ENCODE data around the gene ACTR3C. TPM values are rescaled to one million over a fixed set of nuclear protein-coding genes. Genes with fewer than 3 reads are reported as not detected.

The ACTR3C gene
- polyA plus RNA-seq, 1 donor, result 6.1 TPM

DNA sequence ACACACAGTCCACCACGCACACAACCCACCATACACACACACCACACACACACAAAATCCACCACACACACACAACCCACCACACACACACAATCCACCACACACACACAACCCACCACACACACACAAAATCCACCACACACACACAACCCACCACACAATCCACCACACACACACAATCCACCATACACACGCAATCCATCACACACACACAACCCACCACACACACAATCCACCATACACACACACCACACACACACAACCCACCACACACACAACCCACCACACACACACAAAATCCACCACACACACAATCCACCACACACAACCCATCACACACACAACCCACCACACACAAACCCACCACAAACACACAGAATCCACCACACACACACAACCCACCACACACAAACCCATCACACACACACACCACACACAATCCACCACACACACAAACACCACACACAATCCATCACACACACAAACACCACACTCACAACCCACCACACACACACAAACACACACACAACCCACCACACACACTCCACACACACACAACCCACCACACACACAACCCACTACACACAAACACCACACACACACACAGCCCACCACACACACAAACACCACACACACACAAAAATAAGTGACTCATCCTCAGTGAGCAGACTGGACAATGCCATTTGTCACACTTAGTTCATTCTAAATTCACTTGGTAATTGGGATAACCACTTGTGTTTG, 36.4 kb upstream of the ACTR3C start:
- Histone ChIP-seq H3K9me3 (ENCODE audit: control insufficient read depth, low read depth, low read length) (no peaks in the 10 kb centered on the region), H3K4me3 (ENCODE audit: low read length) (no peak overlapping the region), H3K36me3 (ENCODE audit: control insufficient read depth, insufficient read depth, low read length) (no peaks in the 10 kb centered on the region), H3K4me1 (ENCODE audit: control insufficient read depth, insufficient read depth, low read length) (no peaks in the 10 kb centered on the region), H3K27me3 (ENCODE audit: control insufficient read depth, insufficient read depth, low read length) (no peaks in the 10 kb centered on the region), H3K27ac (ENCODE audit: low read length) (no peak overlapping the region)
- no CpG with 5 or more reads among the region's 2 CpGs for WGBS (ENCODE audit: insufficient coverage, low lambda C conversion rate)
- DNase-seq, result no peak

DNA sequence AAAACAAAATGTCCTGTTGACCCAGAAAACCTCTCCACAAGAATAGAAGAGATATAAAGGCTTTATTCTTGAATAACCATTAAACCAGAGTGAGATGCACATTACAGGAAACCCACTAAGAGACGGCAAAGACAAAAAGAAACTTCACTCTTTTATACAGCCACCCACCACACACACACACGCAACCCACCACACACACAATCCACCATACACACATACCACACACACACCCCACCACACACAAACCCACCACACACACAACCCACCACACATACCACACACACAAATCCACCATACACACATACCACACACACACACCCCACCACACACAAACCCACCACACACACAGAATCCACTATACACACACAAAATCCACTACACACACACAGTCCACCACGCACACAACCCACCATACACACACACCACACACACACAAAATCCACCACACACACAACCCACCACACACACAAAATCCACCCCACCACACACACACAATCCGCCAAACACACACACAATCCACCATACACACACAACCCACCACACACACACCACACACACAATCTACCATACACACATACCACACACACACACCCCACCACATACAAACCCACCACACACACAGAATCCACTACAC, 35.8 kb upstream of the ACTR3C start:
- Histone ChIP-seq H3K27me3 (ENCODE audit: control insufficient read depth, insufficient read depth, low read length) (no peaks in the 10 kb centered on the region), H3K4me1 (ENCODE audit: control insufficient read depth, insufficient read depth, low read length) (no peaks in the 10 kb centered on the region), H3K36me3 (ENCODE audit: control insufficient read depth, insufficient read depth, low read length) (no peaks in the 10 kb centered on the region), H3K9me3 (ENCODE audit: control insufficient read depth, low read depth, low read length) (no peaks in the 10 kb centered on the region), H3K27ac (ENCODE audit: low read length) (no peak overlapping the region), H3K4me3 (ENCODE audit: low read length) (no peak overlapping the region)
- no CpG with 5 or more reads among the region's 4 CpGs for WGBS (ENCODE audit: insufficient coverage, low lambda C conversion rate)
- no peak for DNase-seq

DNA sequence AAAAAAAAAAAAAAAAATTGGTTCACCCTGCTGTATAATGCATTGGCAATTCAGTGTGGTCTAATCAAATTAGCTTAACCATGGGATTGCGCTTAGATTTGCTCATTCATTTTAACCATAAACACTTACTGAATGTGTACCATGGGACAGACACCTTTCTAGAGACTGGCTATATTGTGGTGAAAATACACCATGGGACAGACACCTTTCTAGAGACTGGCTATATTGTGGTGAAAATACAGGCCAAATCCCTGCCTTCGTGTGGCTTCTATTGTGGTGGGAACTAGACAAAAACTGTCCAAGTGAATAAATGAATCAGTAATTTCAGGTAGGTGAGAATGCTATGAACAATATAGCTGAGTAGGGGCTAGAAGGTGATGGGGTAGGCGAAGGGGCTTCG, 35.1 kb upstream of the ACTR3C start:
- Histone ChIP-seq H3K4me3 (ENCODE audit: low read length) (no peak overlapping the region), H3K4me1 (ENCODE audit: control insufficient read depth, insufficient read depth, low read length) (no peaks in the 10 kb centered on the region), H3K9me3 (ENCODE audit: control insufficient read depth, low read depth, low read length) (no peaks in the 10 kb centered on the region), H3K27me3 (ENCODE audit: control insufficient read depth, insufficient read depth, low read length) (no peaks in the 10 kb centered on the region), H3K27ac (ENCODE audit: low read length) (no peak overlapping the region), H3K36me3 (ENCODE audit: control insufficient read depth, insufficient read depth, low read length) (no peaks in the 10 kb centered on the region)
- no peak for DNase-seq
- WGBS (ENCODE audit: insufficient coverage, low lambda C conversion rate), result 76% methylated on average over 3 of the region's 4 CpGs

DNA sequence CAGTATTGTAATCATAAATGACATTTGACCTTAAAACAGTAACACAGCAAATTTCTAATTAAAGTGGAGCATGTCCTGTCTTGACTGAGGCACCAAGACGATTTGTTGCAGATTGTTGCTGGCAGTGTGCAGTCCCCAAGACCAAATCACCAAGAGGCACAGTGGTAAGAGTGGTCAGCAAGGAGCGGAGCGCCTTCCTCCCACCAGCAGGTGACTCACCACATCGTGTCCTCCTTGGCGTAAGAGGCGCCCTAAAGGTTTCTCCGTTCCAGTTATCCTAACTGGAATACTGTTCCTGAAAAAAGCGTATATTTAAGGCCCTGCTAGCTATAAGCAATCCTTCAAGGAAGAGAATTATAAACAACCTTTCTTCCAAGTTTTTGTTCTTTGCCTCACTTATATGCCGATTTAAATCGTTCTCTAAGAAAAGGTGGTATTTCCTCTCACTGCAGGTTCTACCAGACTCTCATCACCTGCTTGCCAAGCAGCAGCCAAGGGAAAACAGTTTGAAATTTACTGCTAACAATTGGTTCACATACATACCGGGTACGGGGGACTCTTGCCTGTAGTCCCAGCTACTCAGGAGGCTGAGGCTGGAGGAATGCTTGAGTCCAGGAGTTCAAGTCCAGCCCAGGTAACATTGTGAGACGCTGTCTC, 34.6 kb upstream of the ACTR3C start:
- Histone ChIP-seq H3K27ac (ENCODE audit: low read length) (no peak overlapping the region), H3K9me3 (ENCODE audit: control insufficient read depth, low read depth, low read length) (no peaks in the 10 kb centered on the region), H3K36me3 (ENCODE audit: control insufficient read depth, insufficient read depth, low read length) (no peaks in the 10 kb centered on the region), H3K4me1 (ENCODE audit: control insufficient read depth, insufficient read depth, low read length) (no peaks in the 10 kb centered on the region), H3K27me3 (ENCODE audit: control insufficient read depth, insufficient read depth, low read length) (no peaks in the 10 kb centered on the region), H3K4me3 (ENCODE audit: low read length) (no peak overlapping the region)
- no CpG with 5 or more reads among the region's 13 CpGs for WGBS (ENCODE audit: insufficient coverage, low lambda C conversion rate)
- no peak for DNase-seq

DNA sequence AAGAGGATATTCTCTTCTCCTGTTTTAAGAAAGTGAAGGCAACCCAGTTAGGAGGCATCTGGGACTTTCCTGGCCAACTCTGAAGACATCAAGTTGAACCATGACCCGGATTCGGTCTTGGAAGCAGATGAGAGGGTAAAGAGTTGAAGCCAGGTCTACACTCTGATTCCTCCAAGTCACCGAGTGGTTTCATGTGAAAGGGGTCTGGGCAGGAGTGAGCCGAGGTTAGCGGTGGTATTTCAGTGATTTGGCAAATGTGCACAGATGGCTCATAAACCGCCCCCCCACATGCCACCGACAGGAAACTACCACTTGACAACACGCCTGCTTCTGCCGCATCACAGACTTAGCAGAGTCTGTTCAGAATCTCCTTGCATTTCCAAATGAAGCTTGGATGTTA, 33.9 kb upstream of the ACTR3C start:
- no peak for DNase-seq
- no peaks in the 10 kb centered on the region for H3K27me3 ChIP-seq (ENCODE audit: control insufficient read depth, insufficient read depth, low read length)
- no peak overlapping the region for H3K4me3 ChIP-seq (ENCODE audit: low read length)
- H3K36me3 ChIP-seq (ENCODE audit: control insufficient read depth, insufficient read depth, low read length), result no peaks in the 10 kb centered on the region
- no peak overlapping the region for H3K27ac ChIP-seq (ENCODE audit: low read length)
- WGBS (ENCODE audit: insufficient coverage, low lambda C conversion rate), result 83% methylated on average over 2 of the region's 9 CpGs
- no peaks in the 10 kb centered on the region for H3K9me3 ChIP-seq (ENCODE audit: control insufficient read depth, low read depth, low read length)
- H3K4me1 ChIP-seq (ENCODE audit: control insufficient read depth, insufficient read depth, low read length), result no peaks in the 10 kb centered on the region

DNA sequence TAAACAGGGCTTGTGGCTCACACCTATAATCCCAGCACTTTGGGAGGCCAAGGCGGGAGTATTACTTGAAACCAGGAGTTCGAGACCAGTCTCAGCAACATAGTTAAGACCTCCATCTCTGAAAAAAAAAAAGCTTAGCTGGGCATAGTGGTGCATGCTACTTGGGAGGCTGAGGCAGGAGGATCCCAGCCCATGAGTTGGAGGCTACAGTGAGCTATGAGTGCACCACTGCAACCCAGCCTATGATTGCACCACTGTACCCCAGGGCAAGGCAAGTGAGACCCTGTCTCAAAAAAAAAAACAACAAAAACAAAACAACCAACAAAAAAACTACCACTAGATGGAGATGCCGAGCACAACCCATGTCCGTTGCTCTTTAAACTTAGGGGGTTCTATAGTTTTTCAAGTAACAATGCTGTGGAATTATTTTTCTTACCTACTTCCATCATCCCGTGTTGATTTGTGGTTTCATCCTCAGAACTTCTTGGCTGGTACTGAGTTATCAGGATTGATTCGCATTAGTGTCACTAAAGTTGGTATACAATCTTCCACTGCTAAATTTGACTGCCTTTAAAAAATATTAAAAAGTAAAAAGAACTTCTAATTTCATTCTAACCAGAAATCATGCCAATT, 33.0 kb upstream of the ACTR3C start:
- no peaks in the 10 kb centered on the region for H3K4me1 ChIP-seq (ENCODE audit: control insufficient read depth, insufficient read depth, low read length)
- no peak overlapping the region for H3K27ac ChIP-seq (ENCODE audit: low read length)
- H3K4me3 ChIP-seq (ENCODE audit: low read length), result no peak overlapping the region
- H3K9me3 ChIP-seq (ENCODE audit: control insufficient read depth, low read depth, low read length), result no peaks in the 10 kb centered on the region
- no peak for DNase-seq
- no CpG with 5 or more reads among the region's 6 CpGs for WGBS (ENCODE audit: insufficient coverage, low lambda C conversion rate)
- no peaks in the 10 kb centered on the region for H3K27me3 ChIP-seq (ENCODE audit: control insufficient read depth, insufficient read depth, low read length)
- no peaks in the 10 kb centered on the region for H3K36me3 ChIP-seq (ENCODE audit: control insufficient read depth, insufficient read depth, low read length)

DNA sequence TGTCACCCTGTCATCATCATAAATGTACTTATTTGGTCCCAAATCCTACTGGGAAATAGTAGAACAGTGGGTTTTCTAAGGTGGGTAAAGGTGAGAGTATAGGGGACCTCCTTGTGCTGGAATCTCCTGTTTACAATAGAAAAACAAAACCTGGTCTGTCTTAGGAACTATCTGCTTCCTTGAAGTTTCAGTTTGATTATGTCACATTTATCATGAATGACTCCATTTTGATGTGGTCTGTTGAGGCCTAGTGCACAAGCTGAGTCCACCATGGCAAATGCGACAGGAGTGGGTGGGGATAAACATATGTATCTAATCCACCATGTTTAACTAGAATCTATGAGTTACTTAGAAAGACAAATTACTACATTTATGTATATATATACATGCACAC, 32.3 kb upstream of the ACTR3C start:
- Histone ChIP-seq H3K27me3 (ENCODE audit: control insufficient read depth, insufficient read depth, low read length) (no peaks in the 10 kb centered on the region), H3K36me3 (ENCODE audit: control insufficient read depth, insufficient read depth, low read length) (no peaks in the 10 kb centered on the region), H3K9me3 (ENCODE audit: control insufficient read depth, low read depth, low read length) (no peaks in the 10 kb centered on the region), H3K27ac (ENCODE audit: low read length) (no peak overlapping the region), H3K4me1 (ENCODE audit: control insufficient read depth, insufficient read depth, low read length) (no peaks in the 10 kb centered on the region), H3K4me3 (ENCODE audit: low read length) (no peak overlapping the region)
- WGBS (ENCODE audit: insufficient coverage, low lambda C conversion rate), result no CpG with 5 or more reads among the region's 1 CpG
- DNase-seq, result no peak

DNA sequence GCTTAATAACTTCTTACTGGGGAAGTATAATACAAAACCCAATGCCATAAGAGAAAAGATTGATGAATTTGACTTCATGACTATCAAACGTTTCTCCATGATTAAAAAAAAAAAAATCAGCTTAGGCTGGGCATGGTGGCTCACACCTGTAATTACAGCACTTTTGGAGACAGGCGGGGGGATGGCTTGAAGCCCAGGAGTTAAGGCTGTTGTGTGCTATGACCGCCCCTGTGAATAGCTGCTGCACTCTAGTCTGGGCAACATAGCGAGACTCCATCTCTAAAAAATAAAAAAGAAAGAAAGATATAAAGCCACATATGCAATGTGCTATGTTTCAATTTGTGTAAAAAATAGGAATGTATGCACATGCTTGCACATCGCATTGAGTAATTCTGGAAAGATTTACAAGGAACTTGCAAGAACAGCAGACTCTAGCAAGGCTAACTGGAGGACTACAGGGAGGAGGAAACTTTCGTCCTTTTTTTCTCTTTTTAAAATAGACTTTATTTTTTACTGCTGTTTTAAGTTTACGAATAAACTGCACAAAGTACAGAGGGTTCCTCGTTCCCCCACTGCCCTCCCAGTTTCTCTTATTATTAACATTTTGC, 28.3 kb upstream of the ACTR3C start:
- H3K4me1 ChIP-seq (ENCODE audit: control insufficient read depth, insufficient read depth, low read length), result no peaks in the 10 kb centered on the region
- H3K27me3 ChIP-seq (ENCODE audit: control insufficient read depth, insufficient read depth, low read length), result no peaks in the 10 kb centered on the region
- no peak overlapping the region for H3K27ac ChIP-seq (ENCODE audit: low read length)
- 88% methylated on average over 3 of the region's 8 CpGs for WGBS (ENCODE audit: insufficient coverage, low lambda C conversion rate)
- H3K4me3 ChIP-seq (ENCODE audit: low read length), result no peak overlapping the region
- H3K36me3 ChIP-seq (ENCODE audit: control insufficient read depth, insufficient read depth, low read length), result no peaks in the 10 kb centered on the region
- no peaks in the 10 kb centered on the region for H3K9me3 ChIP-seq (ENCODE audit: control insufficient read depth, low read depth, low read length)
- no peak for DNase-seq

DNA sequence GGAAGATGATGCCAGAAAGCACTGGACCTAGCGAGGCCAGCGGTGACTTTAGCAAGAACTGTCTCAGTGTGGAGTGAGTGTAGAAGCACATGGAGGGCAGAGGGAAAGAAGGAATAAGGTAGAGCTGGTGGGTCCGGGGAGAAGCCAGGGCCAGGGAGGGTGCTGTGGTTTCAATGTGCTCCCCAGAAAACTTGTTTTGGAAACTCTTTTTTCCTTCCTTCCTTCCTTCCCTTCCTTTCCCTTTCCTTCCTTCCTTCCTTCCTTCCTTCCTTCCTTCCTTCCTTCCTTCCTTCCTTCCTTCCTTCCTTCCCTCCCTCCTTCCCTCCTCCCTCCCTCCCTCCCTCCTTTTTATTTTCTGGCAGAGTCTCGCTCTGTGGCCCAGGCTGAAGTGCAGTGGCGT, 23.6 kb upstream of the ACTR3C start:
- no peak overlapping the region for H3K4me3 ChIP-seq (ENCODE audit: low read length)
- no peak overlapping the region for H3K27ac ChIP-seq (ENCODE audit: low read length)
- H3K4me1 ChIP-seq (ENCODE audit: control insufficient read depth, insufficient read depth, low read length), result no peaks in the 10 kb centered on the region
- no peaks in the 10 kb centered on the region for H3K36me3 ChIP-seq (ENCODE audit: control insufficient read depth, insufficient read depth, low read length)
- DNase-seq, result no peak
- H3K27me3 ChIP-seq (ENCODE audit: control insufficient read depth, insufficient read depth, low read length), result no peaks in the 10 kb centered on the region
- peaks cover 4% of the 10 kb centered on the region for H3K9me3 ChIP-seq (ENCODE audit: control insufficient read depth, low read depth, low read length)
- WGBS (ENCODE audit: insufficient coverage, low lambda C conversion rate), result no CpG with 5 or more reads among the region's 5 CpGs

DNA sequence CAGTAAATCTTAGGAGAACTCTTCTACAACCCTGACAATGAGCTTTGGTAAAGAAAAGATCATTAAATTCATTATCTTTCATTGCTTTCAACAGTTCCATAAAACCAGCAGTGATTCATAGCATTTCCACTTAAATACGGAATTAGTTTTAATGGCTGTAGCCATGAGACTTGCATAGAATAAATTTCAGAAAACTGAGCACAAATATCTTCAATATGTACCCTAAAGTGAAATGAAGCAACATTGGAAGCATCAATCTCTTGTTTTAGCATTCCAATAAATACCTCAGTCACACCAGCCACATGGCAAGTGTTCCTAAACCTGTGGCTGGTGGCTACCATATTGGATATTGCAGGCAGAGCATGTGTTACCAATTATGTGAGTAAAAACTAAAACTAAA, 21.7 kb upstream of the ACTR3C start:
- H3K27me3 ChIP-seq (ENCODE audit: control insufficient read depth, insufficient read depth, low read length), result peaks cover 13% of the 10 kb centered on the region
- 80% methylated on average over 1 of the region's 1 CpG for WGBS (ENCODE audit: insufficient coverage, low lambda C conversion rate)

More for the DNA sequence above, 21.7 kb upstream of the ACTR3C start:
- Histone ChIP-seq H3K4me3 (ENCODE audit: low read length) (no peak overlapping the region), H3K4me1 (ENCODE audit: control insufficient read depth, insufficient read depth, low read length) (peaks cover 13% of the 10 kb centered on the region), H3K9me3 (ENCODE audit: control insufficient read depth, low read depth, low read length) (peaks cover 4% of the 10 kb centered on the region), H3K36me3 (ENCODE audit: control insufficient read depth, insufficient read depth, low read length) (no peaks in the 10 kb centered on the region), H3K27ac (ENCODE audit: low read length) (no peak overlapping the region)
- no peak for DNase-seq
